ENCODE results near the gene IGF2.

IGF2 gene

DNA sequence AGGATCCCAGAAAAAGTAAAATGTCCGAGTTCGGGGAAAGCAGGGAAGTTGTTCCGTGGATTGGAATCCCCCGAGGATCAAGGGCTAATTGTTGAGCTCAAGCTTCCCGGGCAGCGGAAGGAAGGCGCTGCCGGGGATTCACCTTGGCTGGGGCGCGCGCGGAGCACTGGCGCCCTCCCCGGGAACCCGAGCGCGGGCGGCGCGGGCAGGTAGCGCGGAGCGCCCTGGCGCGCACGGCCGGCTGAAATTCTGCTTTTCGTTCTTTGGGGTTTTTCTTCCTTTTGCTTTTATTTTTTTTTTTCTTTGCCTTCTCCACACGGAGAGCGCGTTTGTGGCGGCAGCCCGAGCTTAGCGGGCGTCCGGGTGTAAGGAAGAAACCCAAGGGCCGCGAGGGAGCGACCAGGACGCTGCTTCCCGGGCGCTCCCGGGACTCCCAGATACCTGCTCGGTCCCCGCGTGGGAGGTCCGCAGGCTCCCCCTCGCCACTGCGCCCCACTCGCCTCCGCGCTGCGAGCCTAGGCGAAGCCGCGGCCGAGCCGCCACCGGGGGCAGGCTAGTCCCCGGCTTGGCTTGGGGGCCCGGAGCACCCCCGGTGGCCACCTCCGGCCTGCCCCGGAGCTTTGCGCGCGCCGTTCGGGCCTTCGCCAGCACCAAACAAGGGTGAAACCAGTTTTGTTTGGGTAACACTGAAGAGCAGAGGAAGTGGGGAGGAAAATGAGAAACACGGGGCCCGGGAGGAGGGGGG lies 4.8 kb upstream of the IGF2 start (continued):
- TF ChIP-seq ARNTL (CRISPR knock-in tag; IDR thresholded peaks at IDR 0.05; ENCODE audit: borderline replicate concordance, low read depth) = no peak
- TF ChIP-seq OSR1 (CRISPR knock-in tag; IDR thresholded peaks at IDR 0.05) = no peak

DNA sequence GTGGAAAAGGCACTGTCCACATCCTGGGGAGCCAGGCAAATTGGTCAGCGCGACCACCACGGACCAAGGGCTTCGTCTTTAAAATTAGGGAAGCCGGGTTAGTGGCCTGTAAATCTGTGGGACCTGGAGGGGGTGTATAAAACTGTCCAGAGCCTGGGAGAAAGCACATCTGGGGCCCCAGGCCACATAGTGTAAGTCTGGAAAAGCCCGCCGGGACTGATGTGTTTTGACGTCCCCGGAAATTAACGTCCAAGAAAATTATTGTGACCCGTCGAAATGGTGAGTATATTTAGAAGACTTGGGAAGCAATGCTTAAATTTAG lies 4.2 kb upstream of the IGF2 start:
- no peak for TF ChIP-seq ZNF565 (CRISPR knock-in tag; conservative IDR thresholded peaks at IDR 0.05; ENCODE audit: low read depth)
- ATAC-seq = no peak

DNA sequence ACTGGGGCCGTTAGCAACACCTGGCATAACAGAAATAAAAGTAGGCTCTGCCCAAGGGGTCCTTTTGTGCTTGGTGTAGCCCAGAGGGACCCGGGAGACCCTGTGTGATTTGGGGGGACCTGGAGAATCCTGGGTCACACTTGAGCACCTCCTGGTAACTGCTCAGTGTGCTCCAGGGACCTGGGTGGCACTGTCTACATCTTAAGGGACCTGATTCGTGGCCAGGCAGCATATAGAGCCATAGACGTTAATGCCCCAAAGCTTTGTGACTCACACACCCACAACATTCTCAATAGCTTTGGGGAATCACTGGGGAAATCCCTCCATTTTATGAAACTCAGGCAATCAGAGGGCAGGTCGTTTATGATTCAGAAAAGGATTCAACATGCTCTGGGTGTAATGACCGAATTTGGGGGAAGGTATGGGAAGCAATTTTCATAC lies 3.6 kb upstream of the IGF2 start:
- ATAC-seq = no peak
- TF ChIP-seq GLIS3 (CRISPR knock-in tag; IDR thresholded peaks at IDR 0.05) (no peak), CSDC2 (CRISPR knock-in tag; IDR thresholded peaks at IDR 0.05) (no peak), PPARA (CRISPR knock-in tag; IDR thresholded peaks at IDR 0.05; ENCODE audit: borderline replicate concordance) (no peak), SNAI2 (CRISPR knock-in tag; IDR thresholded peaks at IDR 0.05) (no peak)
- TF ChIP-seq, protein P1, sequence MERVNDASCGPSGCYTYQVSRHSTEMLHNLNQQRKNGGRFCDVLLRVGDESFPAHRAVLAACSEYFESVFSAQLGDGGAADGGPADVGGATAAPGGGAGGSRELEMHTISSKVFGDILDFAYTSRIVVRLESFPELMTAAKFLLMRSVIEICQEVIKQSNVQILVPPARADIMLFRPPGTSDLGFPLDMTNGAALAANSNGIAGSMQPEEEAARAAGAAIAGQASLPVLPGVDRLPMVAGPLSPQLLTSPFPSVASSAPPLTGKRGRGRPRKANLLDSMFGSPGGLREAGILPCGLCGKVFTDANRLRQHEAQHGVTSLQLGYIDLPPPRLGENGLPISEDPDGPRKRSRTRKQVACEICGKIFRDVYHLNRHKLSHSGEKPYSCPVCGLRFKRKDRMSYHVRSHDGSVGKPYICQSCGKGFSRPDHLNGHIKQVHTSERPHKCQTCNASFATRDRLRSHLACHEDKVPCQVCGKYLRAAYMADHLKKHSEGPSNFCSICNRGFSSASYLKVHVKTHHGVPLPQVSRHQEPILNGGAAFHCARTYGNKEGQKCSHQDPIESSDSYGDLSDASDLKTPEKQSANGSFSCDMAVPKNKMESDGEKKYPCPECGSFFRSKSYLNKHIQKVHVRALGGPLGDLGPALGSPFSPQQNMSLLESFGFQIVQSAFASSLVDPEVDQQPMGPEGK (CRISPR knock-in tag; IDR thresholded peaks at IDR 0.05; ENCODE audit: borderline replicate concordance) = no peak
- TF ChIP-seq, protein P2, sequence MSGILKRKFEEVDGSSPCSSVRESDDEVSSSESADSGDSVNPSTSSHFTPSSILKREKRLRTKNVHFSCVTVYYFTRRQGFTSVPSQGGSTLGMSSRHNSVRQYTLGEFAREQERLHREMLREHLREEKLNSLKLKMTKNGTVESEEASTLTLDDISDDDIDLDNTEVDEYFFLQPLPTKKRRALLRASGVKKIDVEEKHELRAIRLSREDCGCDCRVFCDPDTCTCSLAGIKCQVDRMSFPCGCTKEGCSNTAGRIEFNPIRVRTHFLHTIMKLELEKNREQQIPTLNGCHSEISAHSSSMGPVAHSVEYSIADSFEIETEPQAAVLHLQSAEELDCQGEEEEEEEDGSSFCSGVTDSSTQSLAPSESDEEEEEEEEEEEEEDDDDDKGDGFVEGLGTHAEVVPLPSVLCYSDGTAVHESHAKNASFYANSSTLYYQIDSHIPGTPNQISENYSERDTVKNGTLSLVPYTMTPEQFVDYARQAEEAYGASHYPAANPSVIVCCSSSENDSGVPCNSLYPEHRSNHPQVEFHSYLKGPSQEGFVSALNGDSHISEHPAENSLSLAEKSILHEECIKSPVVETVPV (CRISPR knock-in tag; IDR thresholded peaks at IDR 0.05) = no peak
- TF ChIP-seq, protein P3, sequence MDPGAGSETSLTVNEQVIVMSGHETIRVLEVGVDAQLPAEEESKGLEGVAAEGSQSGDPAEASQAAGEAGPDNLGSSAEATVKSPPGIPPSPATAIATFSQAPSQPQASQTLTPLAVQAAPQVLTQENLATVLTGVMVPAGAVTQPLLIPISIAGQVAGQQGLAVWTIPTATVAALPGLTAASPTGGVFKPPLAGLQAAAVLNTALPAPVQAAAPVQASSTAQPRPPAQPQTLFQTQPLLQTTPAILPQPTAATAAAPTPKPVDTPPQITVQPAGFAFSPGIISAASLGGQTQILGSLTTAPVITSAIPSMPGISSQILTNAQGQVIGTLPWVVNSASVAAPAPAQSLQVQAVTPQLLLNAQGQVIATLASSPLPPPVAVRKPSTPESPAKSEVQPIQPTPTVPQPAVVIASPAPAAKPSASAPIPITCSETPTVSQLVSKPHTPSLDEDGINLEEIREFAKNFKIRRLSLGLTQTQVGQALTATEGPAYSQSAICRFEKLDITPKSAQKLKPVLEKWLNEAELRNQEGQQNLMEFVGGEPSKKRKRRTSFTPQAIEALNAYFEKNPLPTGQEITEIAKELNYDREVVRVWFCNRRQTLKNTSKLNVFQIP (CRISPR knock-in tag; IDR thresholded peaks at IDR 0.05; ENCODE audit: borderline replicate concordance, low read depth) = no peak
- TF ChIP-seq, protein P4, sequence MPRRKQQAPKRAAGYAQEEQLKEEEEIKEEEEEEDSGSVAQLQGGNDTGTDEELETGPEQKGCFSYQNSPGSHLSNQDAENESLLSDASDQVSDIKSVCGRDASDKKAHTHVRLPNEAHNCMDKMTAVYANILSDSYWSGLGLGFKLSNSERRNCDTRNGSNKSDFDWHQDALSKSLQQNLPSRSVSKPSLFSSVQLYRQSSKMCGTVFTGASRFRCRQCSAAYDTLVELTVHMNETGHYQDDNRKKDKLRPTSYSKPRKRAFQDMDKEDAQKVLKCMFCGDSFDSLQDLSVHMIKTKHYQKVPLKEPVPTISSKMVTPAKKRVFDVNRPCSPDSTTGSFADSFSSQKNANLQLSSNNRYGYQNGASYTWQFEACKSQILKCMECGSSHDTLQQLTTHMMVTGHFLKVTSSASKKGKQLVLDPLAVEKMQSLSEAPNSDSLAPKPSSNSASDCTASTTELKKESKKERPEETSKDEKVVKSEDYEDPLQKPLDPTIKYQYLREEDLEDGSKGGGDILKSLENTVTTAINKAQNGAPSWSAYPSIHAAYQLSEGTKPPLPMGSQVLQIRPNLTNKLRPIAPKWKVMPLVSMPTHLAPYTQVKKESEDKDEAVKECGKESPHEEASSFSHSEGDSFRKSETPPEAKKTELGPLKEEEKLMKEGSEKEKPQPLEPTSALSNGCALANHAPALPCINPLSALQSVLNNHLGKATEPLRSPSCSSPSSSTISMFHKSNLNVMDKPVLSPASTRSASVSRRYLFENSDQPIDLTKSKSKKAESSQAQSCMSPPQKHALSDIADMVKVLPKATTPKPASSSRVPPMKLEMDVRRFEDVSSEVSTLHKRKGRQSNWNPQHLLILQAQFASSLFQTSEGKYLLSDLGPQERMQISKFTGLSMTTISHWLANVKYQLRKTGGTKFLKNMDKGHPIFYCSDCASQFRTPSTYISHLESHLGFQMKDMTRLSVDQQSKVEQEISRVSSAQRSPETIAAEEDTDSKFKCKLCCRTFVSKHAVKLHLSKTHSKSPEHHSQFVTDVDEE (CRISPR knock-in tag; IDR thresholded peaks at IDR 0.05) = no peak

DNA sequence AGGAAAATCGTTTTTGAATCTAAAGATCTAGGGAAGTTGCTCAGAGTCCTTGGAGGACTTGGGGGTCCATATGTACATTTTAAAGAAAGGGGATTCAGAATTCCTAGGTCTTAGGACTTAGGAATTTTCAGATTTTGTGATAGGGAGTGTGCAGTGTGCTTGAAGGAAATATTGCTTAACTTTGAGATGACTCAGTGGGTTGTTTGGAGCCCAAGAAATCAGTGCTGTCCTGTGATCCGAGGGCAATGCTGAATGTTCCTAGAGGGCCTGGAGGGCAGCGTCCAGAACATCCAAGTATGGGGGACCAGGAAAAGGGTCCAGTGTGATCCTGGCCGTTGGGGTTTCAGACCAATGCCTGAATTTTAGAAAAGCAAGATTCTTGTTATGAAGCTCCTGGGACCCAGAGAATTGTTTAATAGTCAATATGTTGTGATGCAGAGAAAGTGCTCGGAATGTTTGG lies 3.1 kb upstream of the IGF2 start:
- no peak for TF ChIP-seq TOX (CRISPR knock-in tag; IDR thresholded peaks at IDR 0.05; ENCODE audit: borderline replicate concordance)
- TF ChIP-seq ARNTL (CRISPR knock-in tag; IDR thresholded peaks at IDR 0.05; ENCODE audit: borderline replicate concordance, low read depth) = no peak
- TF ChIP-seq, protein P4 (CRISPR knock-in tag; IDR thresholded peaks at IDR 0.05) = no peak
- TF ChIP-seq, protein P1 (CRISPR knock-in tag; IDR thresholded peaks at IDR 0.05; ENCODE audit: borderline replicate concordance) = no peak
- TF ChIP-seq BACH2 (CRISPR knock-in tag; IDR thresholded peaks at IDR 0.05; ENCODE audit: borderline replicate concordance) = no peak
- no peak for TF ChIP-seq ZC3H10 (CRISPR knock-in tag; IDR thresholded peaks at IDR 0.05)
- no peak for TF ChIP-seq CSDC2 (CRISPR knock-in tag; IDR thresholded peaks at IDR 0.05)
- no peak for TF ChIP-seq ZFP3 (CRISPR knock-in tag; IDR thresholded peaks at IDR 0.05)
- TF ChIP-seq, protein P5, sequence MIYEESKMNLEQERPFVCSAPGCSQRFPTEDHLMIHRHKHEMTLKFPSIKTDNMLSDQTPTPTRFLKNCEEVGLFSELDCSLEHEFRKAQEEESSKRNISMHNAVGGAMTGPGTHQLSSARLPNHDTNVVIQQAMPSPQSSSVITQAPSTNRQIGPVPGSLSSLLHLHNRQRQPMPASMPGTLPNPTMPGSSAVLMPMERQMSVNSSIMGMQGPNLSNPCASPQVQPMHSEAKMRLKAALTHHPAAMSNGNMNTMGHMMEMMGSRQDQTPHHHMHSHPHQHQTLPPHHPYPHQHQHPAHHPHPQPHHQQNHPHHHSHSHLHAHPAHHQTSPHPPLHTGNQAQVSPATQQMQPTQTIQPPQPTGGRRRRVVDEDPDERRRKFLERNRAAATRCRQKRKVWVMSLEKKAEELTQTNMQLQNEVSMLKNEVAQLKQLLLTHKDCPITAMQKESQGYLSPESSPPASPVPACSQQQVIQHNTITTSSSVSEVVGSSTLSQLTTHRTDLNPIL (CRISPR knock-in tag; IDR thresholded peaks at IDR 0.05; ENCODE audit: low read depth) = no peak
- no peak for TF ChIP-seq TCF4 (CRISPR knock-in tag; IDR thresholded peaks at IDR 0.05; ENCODE audit: borderline replicate concordance)
- no peak for TF ChIP-seq ESRRG (CRISPR knock-in tag; IDR thresholded peaks at IDR 0.05)
- no peak for TF ChIP-seq SNAI2 (CRISPR knock-in tag; IDR thresholded peaks at IDR 0.05)
- no peak for TF ChIP-seq ZNF8 (CRISPR knock-in tag; IDR thresholded peaks at IDR 0.05)
- TF ChIP-seq OSR1 (CRISPR knock-in tag; IDR thresholded peaks at IDR 0.05) = no peak
- no peak for ATAC-seq
